GM13976 (cell line): ENCODE data around the gene CRBN.

Source experiments
- DNase-seq: peaks from one replicate; pipeline ENCODE4 v3.0.0; 2012; ENCODE audit warnings: low spot score
- CTCF ChIP-seq: IDR thresholded peaks from 2 replicates; pipeline ENCODE4 v1.5.1; 2012; ENCODE audit warnings: borderline replicate concordance, mild to moderate bottlenecking; ENCODE audit not compliant: insufficient read depth; ENCODE audit errors: extremely low read depth, missing control alignments, control extremely low read depth
- in situ Hi-C: fragments of 300-500 bp; cut with MboI; formaldehyde crosslinking; loops from one replicate; pipeline ENCODE4 v1.12.0; 2022; ENCODE audit warnings: low sequenced_read_pairs, mixed read lengths, inconsistent platforms; ENCODE audit not compliant: unreplicated experiment

CRBN gene

GRCh38 chr3:3179407-3180094 is at the start of gene CRBN:
Gene CRBN, minus strand, starts transcription at chr3:3179691. Its CDS starts 4 bp downstream, at chr3:3179687.
- TF ChIP-seq CTCF, result peak; percentile 99
- DNase-seq, result peak; percentile 97
- in situ Hi-C loops, result no loop called here

GRCh38 chr3:3227640-3228039 is 48.1 kb upstream of the CRBN start:
- in situ Hi-C loops, result no loop called here
- TF ChIP-seq CTCF, result no peak
- DNase-seq, result no peak

- in situ Hi-C loops, result loop anchor here (25.0 kb wide), 1 partner anchor 766 kb away; no protein-coding TSS in a partner anchor
- TF ChIP-seq CTCF, result no peak
- no peak for DNase-seq
Observed at GRCh38 chr3:3221528-3221927, 42.0 kb upstream of the CRBN start.

- TF ChIP-seq CTCF, result no peak
- DNase-seq, result no peak
- in situ Hi-C loops, result loop anchor here (25.0 kb wide), 1 partner anchor 771 kb away; no protein-coding TSS in a partner anchor
Observed at GRCh38 chr3:3216401-3216800, 36.9 kb upstream of the CRBN start.

GRCh38 chr3:3212781-3213440 is 33.4 kb upstream of the CRBN start:
- in situ Hi-C loops, result loop anchor here (25.0 kb wide), 1 partner anchor 774 kb away; no protein-coding TSS in a partner anchor
- DNase-seq, result no peak
- no peak for TF ChIP-seq CTCF

- TF ChIP-seq CTCF, result no peak
- DNase-seq, result no peak
- in situ Hi-C loops, result loop anchor here (10.0 to 25.0 kb wide), 2 partner anchors 778 to 1075 kb away; no protein-coding TSS in a partner anchor
Observed at GRCh38 chr3:3209714-3210113, 30.2 kb upstream of the CRBN start.
